GM21737 (cell line): ENCODE measurements around the gene QSOX1.

ENCODE experiments used
- ATAC-seq: cut with Tn5 transposase; IDR thresholded peaks from one replicate; pipeline ENCODE4 v1.9.1; 2021; ENCODE audit warnings: mild to moderate bottlenecking, moderate library complexity; ENCODE audit not compliant: unreplicated experiment

Gene QSOX1

GRCh38 chr1:180208264-180208663, 53.6 kb downstream of the QSOX1 start:
- no peak for ATAC-seq

- ATAC-seq: no peak
Measured at GRCh38 chr1:180210008-180210620, 55.4 kb downstream of the QSOX1 start.

GRCh38 chr1:180211156-180211859, 56.6 kb downstream of the QSOX1 start:
- ATAC-seq: no peak

GRCh38 chr1:180211860-180212229, 57.2 kb downstream of the QSOX1 start:
- no peak for ATAC-seq

GRCh38 chr1:180213401-180214170, 58.9 kb downstream of the QSOX1 start:
- ATAC-seq: no peak

- ATAC-seq: no peak
Measured at GRCh38 chr1:180215856-180216625, 61.4 kb downstream of the QSOX1 start.

GRCh38 chr1:180217006-180217405, 62.3 kb downstream of the QSOX1 start:
- no peak for ATAC-seq

GRCh38 chr1:180218806-180219765, 64.4 kb downstream of the QSOX1 start:
- no peak for ATAC-seq

- ATAC-seq: no peak
Measured at GRCh38 chr1:180219776-180220175, 65.1 kb downstream of the QSOX1 start.

- ATAC-seq: no peak
Measured at GRCh38 chr1:180221462-180221861, 66.8 kb downstream of the QSOX1 start.

GRCh38 chr1:180224902-180225301, 70.2 kb downstream of the QSOX1 start:
- no peak for ATAC-seq

GRCh38 chr1:180225403-180225802, 70.7 kb downstream of the QSOX1 start:
- no peak for ATAC-seq

- no peak for ATAC-seq
Measured at GRCh38 chr1:180227861-180228647, 73.4 kb downstream of the QSOX1 start.

- ATAC-seq: no peak
Measured at GRCh38 chr1:180228648-180229482, 74.2 kb downstream of the QSOX1 start.

- no peak for ATAC-seq
Measured at GRCh38 chr1:180229483-180230415, 75.1 kb downstream of the QSOX1 start, which contains the start of gene LHX4. Gene LHX4 (plus strand): TSS chr1:180230264. CDS start chr1:180230530, 266 bp downstream.

- ATAC-seq: no peak
Measured at GRCh38 chr1:180230416-180230790, 75.7 kb downstream of the QSOX1 start.

- no peak for ATAC-seq
Measured at GRCh38 chr1:180230791-180231505, 76.3 kb downstream of the QSOX1 start.
